Measurements from ENCODE around the gene GABRB2. TPM values are rescaled to one million over a fixed set of nuclear protein-coding genes. Genes with fewer than 3 reads are reported as not detected.

Gene GABRB2
- total RNA-seq, 1 donor from 2014 or later = 2.5 TPM

DNA sequence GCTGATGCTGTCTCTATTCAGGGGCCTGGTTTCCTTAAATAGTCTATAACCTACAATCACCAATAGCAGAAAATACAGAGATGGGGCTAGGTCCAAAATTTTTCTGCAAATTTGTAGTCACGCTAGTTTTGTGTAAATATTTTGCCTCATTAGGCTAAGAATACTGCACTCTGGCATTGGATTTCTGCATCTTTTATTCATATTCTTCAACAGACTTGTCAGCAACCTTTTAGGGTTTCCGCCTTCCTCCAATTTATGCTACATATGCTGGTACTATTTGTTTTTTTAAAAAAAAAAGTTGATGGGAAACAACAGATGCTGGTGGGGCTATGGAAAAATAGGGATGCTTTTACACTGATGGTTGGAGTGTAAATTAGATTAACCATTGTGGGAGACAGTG lies 202.3 kb downstream of the GABRB2 start:
- no peaks in the 10 kb centered on the region for H3K4me1 Mint-ChIP-seq (ENCODE audit: unreplicated experiment)
- no peaks in the 10 kb centered on the region for H3K9me3 Mint-ChIP-seq
- no peak for DNase-seq (ENCODE audit: extremely low spot score, unreplicated experiment)
- TF ChIP-seq, protein P1, sequence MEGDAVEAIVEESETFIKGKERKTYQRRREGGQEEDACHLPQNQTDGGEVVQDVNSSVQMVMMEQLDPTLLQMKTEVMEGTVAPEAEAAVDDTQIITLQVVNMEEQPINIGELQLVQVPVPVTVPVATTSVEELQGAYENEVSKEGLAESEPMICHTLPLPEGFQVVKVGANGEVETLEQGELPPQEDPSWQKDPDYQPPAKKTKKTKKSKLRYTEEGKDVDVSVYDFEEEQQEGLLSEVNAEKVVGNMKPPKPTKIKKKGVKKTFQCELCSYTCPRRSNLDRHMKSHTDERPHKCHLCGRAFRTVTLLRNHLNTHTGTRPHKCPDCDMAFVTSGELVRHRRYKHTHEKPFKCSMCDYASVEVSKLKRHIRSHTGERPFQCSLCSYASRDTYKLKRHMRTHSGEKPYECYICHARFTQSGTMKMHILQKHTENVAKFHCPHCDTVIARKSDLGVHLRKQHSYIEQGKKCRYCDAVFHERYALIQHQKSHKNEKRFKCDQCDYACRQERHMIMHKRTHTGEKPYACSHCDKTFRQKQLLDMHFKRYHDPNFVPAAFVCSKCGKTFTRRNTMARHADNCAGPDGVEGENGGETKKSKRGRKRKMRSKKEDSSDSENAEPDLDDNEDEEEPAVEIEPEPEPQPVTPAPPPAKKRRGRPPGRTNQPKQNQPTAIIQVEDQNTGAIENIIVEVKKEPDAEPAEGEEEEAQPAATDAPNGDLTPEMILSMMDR (conservative IDR thresholded peaks at IDR 0.05) = no peak
- no peaks in the 10 kb centered on the region for H3K27me3 Mint-ChIP-seq
- H3K36me3 Mint-ChIP-seq = no peaks in the 10 kb centered on the region
- no peak overlapping the region for H3K27ac Mint-ChIP-seq
- H3K4me3 Mint-ChIP-seq = no peak overlapping the region

- Mint-ChIP-seq H3K27ac (no peak overlapping the region), H3K4me1 (ENCODE audit: unreplicated experiment) (no peaks in the 10 kb centered on the region), H3K36me3 (no peaks in the 10 kb centered on the region), H3K9me3 (no peaks in the 10 kb centered on the region), H3K27me3 (no peaks in the 10 kb centered on the region), H3K4me3 (no peak overlapping the region)
- TF ChIP-seq, protein P1 (conservative IDR thresholded peaks at IDR 0.05) = no peak
- no peak for DNase-seq (ENCODE audit: extremely low spot score, unreplicated experiment)
Measured at GRCh38 chr5:161342886-161343285, 203.6 kb downstream of the GABRB2 start.

DNA sequence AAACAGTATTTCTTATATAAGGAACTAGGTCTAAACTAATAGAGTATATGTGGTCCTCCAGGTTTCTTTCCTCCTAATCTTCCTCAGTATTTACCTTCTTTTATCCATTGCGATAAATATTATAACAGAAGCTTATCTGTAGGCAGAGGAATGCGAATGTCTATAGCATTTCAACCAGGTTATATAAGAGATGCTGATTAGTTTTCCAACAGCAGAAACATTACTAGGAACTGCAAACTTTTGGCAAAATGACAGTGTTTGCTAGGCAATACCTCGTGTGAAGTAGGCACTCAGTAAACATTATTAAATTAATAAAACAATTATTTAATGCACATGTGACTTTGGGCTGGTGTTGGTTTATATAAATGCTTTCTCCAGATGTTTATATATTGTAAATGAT lies 206.5 kb downstream of the GABRB2 start:
- Mint-ChIP-seq H3K27ac (no peak overlapping the region), H3K27me3 (no peaks in the 10 kb centered on the region), H3K9me3 (no peaks in the 10 kb centered on the region), H3K36me3 (no peaks in the 10 kb centered on the region), H3K4me3 (no peak overlapping the region), H3K4me1 (ENCODE audit: unreplicated experiment) (no peaks in the 10 kb centered on the region)
- TF ChIP-seq, protein P1 (conservative IDR thresholded peaks at IDR 0.05) = no peak
- no peak for DNase-seq (ENCODE audit: extremely low spot score, unreplicated experiment)

DNA sequence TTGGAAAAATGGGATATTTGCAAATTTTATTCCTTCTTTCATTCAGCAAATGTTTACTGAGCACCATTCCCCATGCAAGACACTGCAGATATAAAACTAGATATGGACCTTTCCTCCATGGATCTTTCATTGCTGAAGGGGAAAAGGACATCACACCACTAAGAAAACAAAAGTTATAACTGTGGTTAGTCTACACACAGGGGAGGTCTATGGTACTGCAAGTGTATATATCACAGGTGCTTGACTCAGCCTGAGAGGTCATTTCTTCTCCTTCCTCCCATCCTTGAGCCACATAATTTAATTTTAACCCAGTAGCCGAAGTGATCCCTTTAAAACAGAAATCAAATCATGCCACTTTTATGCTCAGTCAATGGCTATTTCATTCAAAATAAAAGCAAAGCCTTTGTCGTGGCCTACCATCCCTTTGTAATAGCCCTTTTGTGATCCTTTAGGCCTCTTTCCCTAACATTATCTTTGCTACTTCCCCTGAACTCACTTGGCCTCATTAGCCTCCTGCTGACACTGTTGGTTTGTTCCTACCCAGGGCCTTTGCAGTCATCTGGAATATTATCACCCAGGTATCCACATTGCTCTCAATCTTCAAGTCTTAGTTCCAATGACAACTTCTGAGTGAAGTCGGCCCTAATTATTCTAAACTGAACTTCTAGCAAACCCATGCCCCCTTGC lies 213.2 kb downstream of the GABRB2 start:
- no peaks in the 10 kb centered on the region for H3K4me1 Mint-ChIP-seq (ENCODE audit: unreplicated experiment)
- TF ChIP-seq, protein P1 (conservative IDR thresholded peaks at IDR 0.05) = no peak
- DNase-seq (ENCODE audit: extremely low spot score, unreplicated experiment) = no peak
- no peaks in the 10 kb centered on the region for H3K27me3 Mint-ChIP-seq
- H3K36me3 Mint-ChIP-seq = peaks cover 4% of the 10 kb centered on the region
- H3K9me3 Mint-ChIP-seq = no peaks in the 10 kb centered on the region
- no peak overlapping the region for H3K27ac Mint-ChIP-seq
- no peak overlapping the region for H3K4me3 Mint-ChIP-seq

- Mint-ChIP-seq H3K4me1 (ENCODE audit: unreplicated experiment) (no peaks in the 10 kb centered on the region), H3K27ac (no peak overlapping the region), H3K36me3 (peaks cover 4% of the 10 kb centered on the region), H3K4me3 (no peak overlapping the region), H3K27me3 (no peaks in the 10 kb centered on the region), H3K9me3 (no peaks in the 10 kb centered on the region)
- TF ChIP-seq, protein P1 (conservative IDR thresholded peaks at IDR 0.05) = no peak
- DNase-seq (ENCODE audit: extremely low spot score, unreplicated experiment) = no peak
Measured at GRCh38 chr5:161332343-161332742, 214.2 kb downstream of the GABRB2 start.

Measured in type B pancreatic cell (in vitro differentiated cells).